Esophagus squamous epithelium (tissue), 5 donors: ENCODE data around the gene TAF5. TPM values are rescaled to one million over a fixed set of nuclear protein-coding genes. Genes with fewer than 3 reads are reported as not detected.

Experiments used
- DNase-seq: peaks from one replicate; lab custom pipeline; 2025; lab: John Stamatoyannopoulos, UW
- H3K27ac ChIP-seq, 4 donors: fragments of 200-600 bp; sonication (generic); one replicate each; pipeline ENCODE4 v1.5.1; 2016 to 2019; ENCODE audit warnings: mild to moderate bottlenecking in 1 of 4
- H3K27me3 ChIP-seq, 4 donors: fragments of 200-600 bp; sonication (generic); 1 replicate in 3 of 4; 2 replicates in 1 of 4; pipeline versions ENCODE4 v1.5.1 to v1.6.0; 2017 to 2021; ENCODE audit warnings: antibody characterized with exemption in 1 of 4
- H3K36me3 ChIP-seq, 3 donors: fragments of 200-600 bp; sonication (generic); one replicate each; pipeline ENCODE4 v1.5.1; 2016 to 2019
- H3K4me1 ChIP-seq, 3 donors: fragments of 200-600 bp; sonication (generic); one replicate each; pipeline ENCODE4 v1.5.1; 2017 to 2019
- H3K4me3 ChIP-seq, 4 donors: fragments of 200-600 bp; sonication (generic); 1 replicate in 3 of 4; 2 replicates in 1 of 4; pipeline ENCODE4 v1.5.1; 2016 to 2019; ENCODE audit warnings: mild to moderate bottlenecking in 2 of 4, moderate library complexity in 1 of 4
- H3K9me3 ChIP-seq, 3 donors: fragments of 200-600 bp; sonication (generic); one replicate each; pipeline ENCODE4 v1.5.1; 2016 to 2019
- POLR2A ChIP-seq, 4 donors: fragments of 450-650 bp; IDR thresholded peaks; one replicate each; pipeline ENCODE4 v1.6.1; 2017; ENCODE audit warnings: antibody characterized with exemption in 4 of 4, mild to moderate bottlenecking in 4 of 4, moderate library complexity in 3 of 4
- WGBS, 2 donors: methylation state at CpG; one replicate each; pipeline ENCODE4 v1.1.5; 2018; 5-methylcytosine and 5-hydroxymethylcytosine counted together
- intact Hi-C: fragments of 100-400 bp; cut with DNase I; formaldehyde crosslinking; loops from one replicate; pipeline ENCODE4 v1.15.0; 2022
- total RNA-seq, 4 donors: library from RNA; depleted of rRNA; stranded (reverse); fragments of >200 nt; gene quantifications; one replicate each; pipeline ENCODE4 v1.1.0, GENCODE V29; 2016
- TF ChIP-seq, protein P1 (sequence below), 6 experiments: fragments of 450-650 bp in 4 of 6; fragments of 200-600 bp in 2 of 6; sonication (generic) in 2 of 6; IDR thresholded peaks; one replicate each; pipeline ENCODE4 v1.5.1; 2016 to 2019; ENCODE audit warnings: antibody characterized with exemption in 6 of 6, mild to moderate bottlenecking in 4 of 6, moderate library complexity in 4 of 6
- donor health status: DM: yes; HTN: yes; CAD: no.

Gene TAF5
- total RNA-seq, 4 donors from 2014 or later, result 2.0 to 5.7 (median 4.5) TPM

DNA sequence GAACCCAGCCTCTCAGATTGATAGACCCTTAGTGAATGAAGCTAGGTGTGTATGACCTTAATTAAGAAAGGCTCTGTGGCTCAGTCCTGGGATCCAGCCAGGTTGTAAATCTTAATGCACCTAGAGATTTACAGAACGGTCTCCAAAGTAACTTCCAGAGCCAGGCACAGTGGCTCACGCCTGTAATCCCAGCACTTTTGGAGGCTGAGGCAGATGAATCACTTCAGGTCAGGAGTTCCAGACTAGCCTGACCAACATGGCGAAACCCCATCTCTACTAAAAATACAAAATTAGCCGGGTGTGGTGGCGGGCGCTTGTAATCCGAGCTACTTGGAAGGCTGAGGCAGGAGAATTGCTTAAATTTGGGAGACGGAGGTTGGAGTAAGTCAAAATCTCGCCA lies 60.1 kb downstream of the TAF5 start:
- Histone ChIP-seq H3K4me3 (no peak overlapping the region), H3K9me3 (no peaks in the 10 kb centered on the region), H3K36me3 (peaks cover 14 to 100% (median 30%) of the 10 kb centered on the region in 3 donors), H3K27me3 (no peaks in the 10 kb centered on the region), H3K27ac (no peak overlapping the region), H3K4me1 (no peaks in the 10 kb centered on the region)
- WGBS, 2 donors, result 85 to 93% methylated on average over 7 to 9 of the region's 9 CpGs
- intact Hi-C loops, result no loop called here
- no peak for TF ChIP-seq POLR2A (IDR thresholded peaks at IDR 0.05)
- TF ChIP-seq, protein P1, sequence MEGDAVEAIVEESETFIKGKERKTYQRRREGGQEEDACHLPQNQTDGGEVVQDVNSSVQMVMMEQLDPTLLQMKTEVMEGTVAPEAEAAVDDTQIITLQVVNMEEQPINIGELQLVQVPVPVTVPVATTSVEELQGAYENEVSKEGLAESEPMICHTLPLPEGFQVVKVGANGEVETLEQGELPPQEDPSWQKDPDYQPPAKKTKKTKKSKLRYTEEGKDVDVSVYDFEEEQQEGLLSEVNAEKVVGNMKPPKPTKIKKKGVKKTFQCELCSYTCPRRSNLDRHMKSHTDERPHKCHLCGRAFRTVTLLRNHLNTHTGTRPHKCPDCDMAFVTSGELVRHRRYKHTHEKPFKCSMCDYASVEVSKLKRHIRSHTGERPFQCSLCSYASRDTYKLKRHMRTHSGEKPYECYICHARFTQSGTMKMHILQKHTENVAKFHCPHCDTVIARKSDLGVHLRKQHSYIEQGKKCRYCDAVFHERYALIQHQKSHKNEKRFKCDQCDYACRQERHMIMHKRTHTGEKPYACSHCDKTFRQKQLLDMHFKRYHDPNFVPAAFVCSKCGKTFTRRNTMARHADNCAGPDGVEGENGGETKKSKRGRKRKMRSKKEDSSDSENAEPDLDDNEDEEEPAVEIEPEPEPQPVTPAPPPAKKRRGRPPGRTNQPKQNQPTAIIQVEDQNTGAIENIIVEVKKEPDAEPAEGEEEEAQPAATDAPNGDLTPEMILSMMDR (IDR thresholded peaks at IDR 0.05), result no peak
- DNase-seq, result no peak

DNA sequence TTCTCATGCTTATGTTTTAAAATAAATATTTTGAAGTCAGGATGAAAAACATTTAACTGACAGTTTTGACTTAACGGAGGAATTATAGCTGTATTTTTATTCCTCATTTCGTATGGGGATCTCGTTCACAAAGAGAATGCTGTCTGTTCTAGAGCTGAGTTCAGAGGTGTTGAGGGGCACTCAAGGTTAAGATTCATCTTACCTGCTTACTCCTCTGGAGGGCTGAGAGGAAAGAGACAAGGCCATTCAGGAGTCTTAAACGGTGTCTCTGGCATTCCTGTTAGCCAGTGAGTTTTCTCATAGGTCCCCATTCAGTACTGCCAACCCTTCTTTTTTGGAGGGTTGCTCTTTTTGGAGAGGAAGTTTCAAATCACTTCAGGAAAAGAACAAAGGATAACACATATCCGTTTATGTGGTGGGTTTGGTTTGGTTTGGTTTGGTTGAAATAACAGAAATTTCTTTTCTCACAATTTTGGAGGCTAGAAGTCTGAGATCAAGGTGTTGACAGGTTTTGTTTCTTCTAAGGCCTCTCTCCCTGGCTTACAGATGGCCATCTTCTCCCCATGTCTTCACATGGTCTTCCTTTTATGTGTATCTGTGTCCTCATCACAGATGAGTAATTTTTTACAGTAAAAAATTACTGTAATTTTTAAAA lies 61.3 kb downstream of the TAF5 start:
- Histone ChIP-seq H3K9me3 (no peaks in the 10 kb centered on the region), H3K36me3 (peaks cover 9 to 100% (median 39%) of the 10 kb centered on the region in 3 donors), H3K27ac (no peak overlapping the region), H3K4me1 (no peaks in the 10 kb centered on the region), H3K27me3 (no peaks in the 10 kb centered on the region), H3K4me3 (no peak overlapping the region)
- TF ChIP-seq POLR2A (IDR thresholded peaks at IDR 0.05), result no peak
- TF ChIP-seq, protein P1 (IDR thresholded peaks at IDR 0.05), result no peak
- DNase-seq, result no peak
- WGBS, 2 donors, result 60 to 64% methylated on average over 5 of the region's 5 CpGs
- intact Hi-C loops, result no loop called here

DNA sequence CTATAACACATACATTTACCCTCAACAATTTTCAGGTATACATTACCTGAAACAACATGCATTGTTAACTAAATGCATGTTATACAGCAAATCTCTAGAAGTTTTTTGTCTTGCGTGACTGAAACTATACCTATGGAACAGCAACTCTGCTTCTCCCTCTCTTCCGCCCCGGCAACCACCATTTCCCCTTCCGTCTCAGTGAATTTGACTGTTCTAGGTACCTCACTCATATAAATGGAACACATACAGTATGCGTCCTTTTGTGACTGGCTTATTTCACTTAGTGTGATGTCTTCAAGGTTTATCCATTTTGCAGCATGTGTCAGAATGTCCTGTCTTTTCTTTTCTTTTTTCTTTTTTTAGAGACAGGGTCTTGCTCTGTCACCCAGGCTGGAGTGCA lies 61.9 kb downstream of the TAF5 start:
- Histone ChIP-seq H3K9me3 (no peaks in the 10 kb centered on the region), H3K27me3 (no peaks in the 10 kb centered on the region), H3K27ac (no peak overlapping the region), H3K4me3 (no peak overlapping the region), H3K4me1 (no peaks in the 10 kb centered on the region), H3K36me3 (peaks cover 9 to 100% (median 42%) of the 10 kb centered on the region in 3 donors)
- 87 to 94% methylated on average over 5 of the region's 5 CpGs for WGBS, 2 donors
- intact Hi-C loops, result no loop called here
- TF ChIP-seq, protein P1 (IDR thresholded peaks at IDR 0.05), result no peak
- no peak for TF ChIP-seq POLR2A (IDR thresholded peaks at IDR 0.05)
- DNase-seq, result no peak

- TF ChIP-seq POLR2A (IDR thresholded peaks at IDR 0.05), result no peak
- no peak overlapping the region for H3K4me3 ChIP-seq
- H3K36me3 ChIP-seq, result peaks cover 17 to 100% (median 31%) of the 10 kb centered on the region in 3 donors
Observed at GRCh38 chr10:103431902-103432301, 64.1 kb downstream of the TAF5 start.

GRCh38 chr10:103433858-103434257 lies 66.1 kb downstream of the TAF5 start:
- H3K36me3 ChIP-seq, result peaks cover 31 to 100% (median 37%) of the 10 kb centered on the region in 3 donors
- H3K27ac ChIP-seq, result no peak overlapping the region
- H3K4me1 ChIP-seq, result no peaks in the 10 kb centered on the region
- no peak for TF ChIP-seq POLR2A (IDR thresholded peaks at IDR 0.05)
- TF ChIP-seq, protein P1 (IDR thresholded peaks at IDR 0.05), result no peak
- H3K4me3 ChIP-seq, result no peak overlapping the region
- H3K27me3 ChIP-seq, result no peaks in the 10 kb centered on the region
- no peaks in the 10 kb centered on the region for H3K9me3 ChIP-seq
- no peak for DNase-seq
- intact Hi-C loops, result no loop called here
- WGBS, 2 donors, result 55 to 65% methylated on average over 2 of the region's 2 CpGs

More at GRCh38 chr10:103431902-103432301, 64.1 kb downstream of the TAF5 start:
- Histone ChIP-seq H3K27ac (no peak overlapping the region), H3K9me3 (no peaks in the 10 kb centered on the region), H3K27me3 (no peaks in the 10 kb centered on the region), H3K4me1 (no peaks in the 10 kb centered on the region)
- WGBS, 2 donors, result 64 to 70% methylated on average over 8 of the region's 8 CpGs
- intact Hi-C loops, result no loop called here
- DNase-seq, result no peak

Other genes with a start within 250 kb of the TAF5 start
- 10 to 100 TPM; 91.2 to 98.3 (median 92.5) TPM for gene NT5C2, start 174.7 kb upstream of the TAF5 start, total RNA-seq
- gene RPEL1, start 122.1 kb upstream of the TAF5 start, total RNA-seq, result not detected
- gene INA, start 90.8 kb upstream of the TAF5 start, total RNA-seq, result 1 to 10 TPM in 3 of 4 donors, under 1 TPM in 1; 0.38 to 2.5 (median 1.4) TPM
- 10 to 100 TPM in 1 of 4 donors, 1 to 10 TPM in 3; 3.3 to 11.3 (median 7.8) TPM for gene PCGF6, start 16.8 kb upstream of the TAF5 start, total RNA-seq
- gene ATP5MK, start 28.5 kb downstream of the TAF5 start, total RNA-seq, result 100 to 1,000 TPM; 264 to 497 (median 417) TPM
- 10 to 100 TPM; 16.7 to 32.6 (median 26.2) TPM for gene PDCD11, start 28.6 kb downstream of the TAF5 start, total RNA-seq
- gene CALHM2, start 84.4 kb downstream of the TAF5 start, total RNA-seq, result 10 to 100 TPM in 2 of 4 donors, 1 to 10 TPM in 2; 5.0 to 40.1 (median 9.3) TPM
- gene CALHM1, start 90.9 kb downstream of the TAF5 start, total RNA-seq, result not detected
- not detected for gene CALHM3, start 111.3 kb downstream of the TAF5 start, total RNA-seq
- under 1 TPM in 1 of 4 donors, not detected in 3; 0.19 TPM for gene NEURL1, start 125.7 kb downstream of the TAF5 start, total RNA-seq